ENCODE results near the gene PTPRG.

Gene PTPRG

DNA sequence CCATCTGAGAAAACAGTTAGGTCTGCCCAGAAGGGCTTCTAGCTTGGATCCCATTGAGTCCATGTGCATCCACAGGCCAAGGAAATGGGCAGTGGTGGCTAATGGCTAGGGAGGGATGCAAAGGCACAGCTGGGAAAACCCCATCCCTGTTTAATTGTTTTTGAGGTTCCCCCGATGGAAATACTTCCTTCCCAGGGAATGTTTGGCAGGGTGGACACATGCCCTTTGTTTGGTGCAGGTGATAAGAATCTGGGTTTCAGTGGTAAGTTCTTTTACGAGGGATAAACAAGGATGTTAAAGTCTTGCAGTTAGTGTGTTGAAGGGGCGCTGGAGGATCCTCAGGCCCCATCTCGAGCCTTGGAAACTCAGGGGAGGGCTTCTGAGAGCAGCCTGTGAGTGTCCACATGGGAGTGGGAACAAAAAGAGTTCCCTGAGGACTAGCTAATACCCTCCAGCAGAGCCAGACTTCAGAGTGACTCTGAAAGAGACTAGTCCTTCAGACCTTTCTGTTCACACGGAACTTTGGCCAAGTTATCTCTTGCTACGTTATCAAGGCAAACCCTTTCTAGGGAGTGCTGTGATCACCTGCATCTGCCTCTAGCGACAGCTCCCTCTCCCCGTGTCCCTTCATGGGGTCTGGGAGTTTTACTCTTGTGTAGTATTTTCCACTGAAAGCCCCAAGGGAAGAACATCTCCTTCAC, 17.4 kb downstream of the PTPRG start:
- no peak overlapping the region for H3K9ac ChIP-seq (ENCODE audit: low read length)
- no peaks in the 10 kb centered on the region for H3K27me3 ChIP-seq (ENCODE audit: control insufficient read depth, insufficient read depth, low read length)
- peaks cover 16% of the 10 kb centered on the region for H3K4me1 ChIP-seq (ENCODE audit: control insufficient read depth, insufficient read depth, low read length)
- no peak overlapping the region for H3K4me3 ChIP-seq (ENCODE audit: low read length)
- no peaks in the 10 kb centered on the region for H3K9me3 ChIP-seq (ENCODE audit: control insufficient read depth, low read length)
- no peaks in the 10 kb centered on the region for H3K36me3 ChIP-seq (ENCODE audit: control insufficient read depth, insufficient read depth, low read length)

DNA sequence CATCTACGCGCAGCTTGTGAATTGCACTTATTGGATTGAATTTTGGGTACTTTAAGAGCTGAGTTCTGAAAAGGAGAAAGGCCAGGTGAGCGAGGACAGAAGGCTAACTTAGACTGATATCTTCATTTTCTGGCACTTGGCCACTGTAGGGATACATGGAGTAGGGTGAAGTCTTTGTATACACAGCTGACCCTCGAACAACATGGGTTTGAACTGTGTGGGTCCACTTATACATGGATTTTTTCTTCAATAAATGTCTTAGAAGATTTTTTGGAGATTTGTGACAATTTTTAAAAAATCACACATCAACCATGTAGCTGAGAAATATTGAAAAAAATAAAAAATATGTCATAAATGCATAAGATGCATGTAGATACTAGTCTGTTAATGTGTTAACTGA, 18.3 kb downstream of the PTPRG start:
- Histone ChIP-seq H3K9me3 (ENCODE audit: control insufficient read depth, low read length) (no peaks in the 10 kb centered on the region), H3K36me3 (ENCODE audit: control insufficient read depth, insufficient read depth, low read length) (no peaks in the 10 kb centered on the region), H3K27me3 (ENCODE audit: control insufficient read depth, insufficient read depth, low read length) (no peaks in the 10 kb centered on the region), H3K4me3 (ENCODE audit: low read length) (no peak overlapping the region), H3K9ac (ENCODE audit: low read length) (no peak overlapping the region), H3K4me1 (ENCODE audit: control insufficient read depth, insufficient read depth, low read length) (peaks cover 16% of the 10 kb centered on the region)

DNA sequence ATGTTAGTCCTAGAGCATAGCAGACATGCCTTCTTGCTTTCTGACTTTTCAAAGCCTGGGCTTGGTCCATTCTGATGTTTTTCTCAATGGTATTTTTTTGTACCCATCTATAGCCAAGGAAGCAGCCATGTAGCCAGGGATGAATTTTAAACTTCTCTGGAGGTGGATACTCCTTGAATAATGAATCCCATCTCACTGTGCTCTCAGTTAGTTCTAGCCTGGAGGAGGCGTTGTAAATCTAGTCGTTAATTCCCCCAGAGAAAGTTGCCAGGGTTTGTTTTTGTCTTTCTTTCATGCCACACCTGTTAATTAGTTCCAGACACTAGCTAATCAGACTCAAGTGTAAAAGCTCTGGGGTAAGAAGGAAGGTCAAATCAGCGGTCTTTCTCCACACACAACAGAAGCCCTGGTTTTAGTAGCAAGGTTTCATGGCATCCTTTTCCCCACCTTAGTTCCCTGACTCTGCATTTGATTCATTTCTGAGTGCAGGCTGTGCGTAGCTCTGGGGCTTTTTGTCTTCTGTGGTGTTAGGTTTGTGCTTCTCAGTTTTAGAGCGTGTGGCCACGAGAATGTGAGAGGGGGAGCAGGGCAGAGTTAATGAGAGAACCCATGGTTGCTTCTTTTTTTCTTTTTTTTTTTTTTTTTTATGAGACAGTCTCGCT, 19.7 kb downstream of the PTPRG start:
- Histone ChIP-seq H3K9ac (ENCODE audit: low read length) (no peak overlapping the region), H3K36me3 (ENCODE audit: control insufficient read depth, insufficient read depth, low read length) (no peaks in the 10 kb centered on the region), H3K4me3 (ENCODE audit: low read length) (no peak overlapping the region), H3K9me3 (ENCODE audit: control insufficient read depth, low read length) (no peaks in the 10 kb centered on the region), H3K4me1 (ENCODE audit: control insufficient read depth, insufficient read depth, low read length) (peaks cover 16% of the 10 kb centered on the region), H3K27me3 (ENCODE audit: control insufficient read depth, insufficient read depth, low read length) (no peaks in the 10 kb centered on the region)

DNA sequence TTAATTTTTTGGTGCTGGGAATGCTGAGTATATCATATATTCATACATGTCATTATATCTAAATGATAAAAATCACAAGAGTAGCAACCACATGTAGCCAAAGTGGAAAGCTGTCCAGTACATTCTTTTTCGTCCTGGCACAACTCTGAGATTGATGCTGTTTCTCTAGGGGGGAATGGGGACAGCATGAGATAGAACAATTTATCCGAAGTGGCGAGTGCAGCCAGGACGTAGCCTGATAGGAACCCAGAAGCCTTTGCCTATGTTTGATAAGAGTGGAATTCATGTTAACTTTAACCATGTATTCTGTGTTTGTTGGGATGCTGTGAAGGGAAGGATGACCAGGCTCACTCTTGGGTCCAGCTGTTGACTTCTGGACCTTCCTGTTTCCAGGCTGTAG, 20.9 kb downstream of the PTPRG start:
- H3K9ac ChIP-seq (ENCODE audit: low read length): no peak overlapping the region
- H3K4me1 ChIP-seq (ENCODE audit: control insufficient read depth, insufficient read depth, low read length): peaks cover 16% of the 10 kb centered on the region
- H3K4me3 ChIP-seq (ENCODE audit: low read length): no peak overlapping the region
- H3K9me3 ChIP-seq (ENCODE audit: control insufficient read depth, low read length): no peaks in the 10 kb centered on the region
- no peaks in the 10 kb centered on the region for H3K27me3 ChIP-seq (ENCODE audit: control insufficient read depth, insufficient read depth, low read length)
- no peaks in the 10 kb centered on the region for H3K36me3 ChIP-seq (ENCODE audit: control insufficient read depth, insufficient read depth, low read length)

DNA sequence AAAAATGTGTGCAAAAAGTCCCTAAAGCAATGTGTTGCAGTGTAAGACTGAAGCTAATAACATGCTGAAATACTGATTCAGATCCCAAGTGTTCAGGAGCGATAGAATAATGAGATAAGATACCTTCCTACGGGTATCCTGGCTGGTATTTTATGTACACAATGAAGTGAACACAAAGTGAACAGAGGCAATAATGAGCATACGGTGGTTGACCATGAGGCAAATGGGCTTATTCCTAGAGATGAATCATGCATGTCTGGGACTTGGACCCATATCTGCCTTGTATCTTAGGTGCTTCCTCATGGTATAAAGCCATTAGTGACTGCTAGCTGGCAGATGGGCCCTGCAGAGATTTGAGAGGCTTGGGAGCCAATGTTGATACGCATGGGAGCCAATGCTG, 21.5 kb downstream of the PTPRG start:
- Histone ChIP-seq H3K9me3 (ENCODE audit: control insufficient read depth, low read length) (no peaks in the 10 kb centered on the region), H3K9ac (ENCODE audit: low read length) (no peak overlapping the region), H3K36me3 (ENCODE audit: control insufficient read depth, insufficient read depth, low read length) (no peaks in the 10 kb centered on the region), H3K27me3 (ENCODE audit: control insufficient read depth, insufficient read depth, low read length) (no peaks in the 10 kb centered on the region), H3K4me3 (ENCODE audit: low read length) (no peak overlapping the region), H3K4me1 (ENCODE audit: control insufficient read depth, insufficient read depth, low read length) (peaks cover 13% of the 10 kb centered on the region)

DNA sequence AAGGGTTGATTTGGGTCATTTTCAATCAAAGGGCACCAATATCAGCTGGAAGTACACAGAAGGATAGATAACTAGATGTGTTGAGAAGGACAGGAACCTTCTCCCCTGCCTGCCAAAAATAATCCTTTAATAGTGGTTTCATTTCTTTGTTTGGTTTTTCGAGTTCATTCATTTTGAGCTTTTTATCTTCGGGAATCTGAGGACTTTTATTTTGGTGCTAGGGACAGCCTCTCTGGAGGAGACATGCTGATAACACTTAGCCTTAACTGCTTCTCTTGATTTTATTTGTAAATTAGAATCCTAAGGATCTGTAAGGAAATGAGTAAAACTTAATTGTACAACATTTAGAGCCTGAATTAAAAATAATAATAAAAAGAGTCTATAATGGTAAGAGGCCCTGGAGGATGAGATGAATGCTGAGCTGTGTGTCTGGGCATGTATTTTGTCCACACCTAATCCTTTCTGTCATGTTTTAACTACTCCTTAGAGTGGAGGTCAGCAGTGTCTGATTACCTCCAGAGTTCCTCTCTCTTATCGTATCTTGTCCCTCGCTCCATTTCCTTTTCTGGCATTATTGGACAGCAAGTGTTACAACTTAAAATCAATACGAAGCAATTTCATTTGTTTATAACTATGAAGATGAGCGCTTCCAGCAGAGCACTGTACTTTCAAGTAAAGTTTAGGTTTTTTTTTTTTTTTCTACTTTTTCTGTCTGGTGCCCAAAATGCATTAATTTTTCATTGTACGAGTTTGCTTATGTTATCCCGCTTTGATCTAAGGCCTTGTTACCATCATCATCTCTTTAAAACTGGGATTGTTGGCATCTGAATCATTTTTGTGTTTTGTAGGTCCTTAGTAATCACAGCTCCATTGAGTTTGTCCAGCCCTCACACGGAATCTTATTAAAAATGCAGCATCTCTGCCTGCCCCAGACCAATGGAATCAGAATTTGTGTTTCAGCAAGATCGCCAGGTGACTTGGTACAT, 22.8 kb downstream of the PTPRG start:
- Histone ChIP-seq H3K4me3 (ENCODE audit: low read length) (no peak overlapping the region), H3K27me3 (ENCODE audit: control insufficient read depth, insufficient read depth, low read length) (no peaks in the 10 kb centered on the region), H3K9ac (ENCODE audit: low read length) (no peak overlapping the region), H3K9me3 (ENCODE audit: control insufficient read depth, low read length) (no peaks in the 10 kb centered on the region), H3K4me1 (ENCODE audit: control insufficient read depth, insufficient read depth, low read length) (no peaks in the 10 kb centered on the region), H3K36me3 (ENCODE audit: control insufficient read depth, insufficient read depth, low read length) (no peaks in the 10 kb centered on the region)

DNA sequence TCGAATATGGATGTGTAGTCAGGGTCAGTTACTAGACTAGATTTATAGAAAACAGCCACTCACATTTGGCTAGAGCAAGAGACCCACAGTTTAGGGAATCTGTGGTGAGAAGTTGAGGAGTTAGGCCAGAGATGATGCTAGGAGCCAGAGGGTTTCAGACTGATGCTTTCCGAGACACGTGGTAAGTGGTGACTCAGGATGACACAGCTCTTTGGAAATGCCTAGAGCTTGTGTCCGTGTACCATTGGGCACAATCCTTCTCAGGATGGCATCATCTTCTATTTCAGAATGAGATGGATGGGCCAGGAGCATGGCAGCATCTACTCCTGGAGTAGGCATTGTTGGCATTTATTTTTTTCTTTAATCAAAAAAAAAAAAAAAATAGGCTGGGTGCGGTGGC, 28.5 kb downstream of the PTPRG start:
- H3K4me3 ChIP-seq (ENCODE audit: low read length): no peak overlapping the region
- H3K9ac ChIP-seq (ENCODE audit: low read length): no peak overlapping the region
- H3K27me3 ChIP-seq (ENCODE audit: control insufficient read depth, insufficient read depth, low read length): no peaks in the 10 kb centered on the region
- no peaks in the 10 kb centered on the region for H3K9me3 ChIP-seq (ENCODE audit: control insufficient read depth, low read length)
- no peaks in the 10 kb centered on the region for H3K4me1 ChIP-seq (ENCODE audit: control insufficient read depth, insufficient read depth, low read length)
- H3K36me3 ChIP-seq (ENCODE audit: control insufficient read depth, insufficient read depth, low read length): no peaks in the 10 kb centered on the region

DNA sequence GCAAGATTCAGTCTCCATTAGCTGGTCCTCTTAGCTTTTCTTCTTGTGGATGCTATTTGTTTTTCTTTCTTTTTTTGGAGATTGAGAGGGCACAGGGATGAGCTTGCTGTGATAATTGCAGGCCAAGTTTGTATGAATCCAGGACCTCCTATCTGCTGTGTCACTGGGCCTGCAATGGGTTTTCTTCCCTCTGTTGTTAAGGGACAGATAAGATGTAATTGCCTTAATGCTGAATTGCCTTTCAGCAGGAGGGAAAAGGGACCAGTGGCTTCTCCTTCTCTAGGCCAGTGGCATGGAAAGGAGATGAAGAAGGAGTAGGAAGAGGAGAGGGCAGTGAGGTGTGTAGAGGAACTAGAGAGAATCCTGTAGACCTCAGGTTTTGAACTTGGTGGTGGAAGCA, 29.9 kb downstream of the PTPRG start:
- no peaks in the 10 kb centered on the region for H3K4me1 ChIP-seq (ENCODE audit: control insufficient read depth, insufficient read depth, low read length)
- H3K36me3 ChIP-seq (ENCODE audit: control insufficient read depth, insufficient read depth, low read length): no peaks in the 10 kb centered on the region
- no peak overlapping the region for H3K9ac ChIP-seq (ENCODE audit: low read length)

DNA sequence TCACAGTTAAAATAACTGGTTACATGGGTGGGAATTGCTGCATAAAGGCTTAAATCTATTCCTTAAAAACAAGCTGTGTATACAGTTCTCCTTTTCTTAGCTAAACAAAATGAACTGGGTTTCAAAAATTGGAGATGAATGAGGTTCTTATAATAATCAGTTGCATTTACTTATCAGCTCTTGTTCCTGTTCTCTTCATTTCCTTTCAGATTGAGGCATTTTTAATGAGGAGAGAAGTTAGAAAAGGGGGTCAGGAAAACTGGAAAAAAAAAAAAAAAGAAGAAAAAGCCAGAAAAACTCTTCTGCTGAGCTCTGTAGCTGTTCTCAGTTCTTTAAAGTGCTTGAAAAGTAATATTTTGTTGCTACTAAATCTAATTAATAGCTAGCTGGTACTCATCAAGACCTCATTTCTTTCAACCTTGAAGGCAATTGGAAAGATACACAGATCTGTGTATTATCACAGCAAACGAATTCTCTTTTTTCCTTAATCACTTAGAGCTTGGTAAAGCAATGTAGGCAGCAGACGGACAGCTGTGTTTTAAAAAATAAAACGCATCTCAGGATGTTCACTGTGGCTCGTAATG, 32.2 kb downstream of the PTPRG start:
- Histone ChIP-seq H3K4me1 (ENCODE audit: control insufficient read depth, insufficient read depth, low read length) (no peaks in the 10 kb centered on the region), H3K9me3 (ENCODE audit: control insufficient read depth, low read length) (no peaks in the 10 kb centered on the region), H3K27me3 (ENCODE audit: control insufficient read depth, insufficient read depth, low read length) (no peaks in the 10 kb centered on the region), H3K9ac (ENCODE audit: low read length) (no peak overlapping the region), H3K4me3 (ENCODE audit: low read length) (no peak overlapping the region), H3K36me3 (ENCODE audit: control insufficient read depth, insufficient read depth, low read length) (no peaks in the 10 kb centered on the region)

More for the DNA sequence above, 29.9 kb downstream of the PTPRG start:
- Histone ChIP-seq H3K4me3 (ENCODE audit: low read length) (no peak overlapping the region), H3K27me3 (ENCODE audit: control insufficient read depth, insufficient read depth, low read length) (no peaks in the 10 kb centered on the region), H3K9me3 (ENCODE audit: control insufficient read depth, low read length) (no peaks in the 10 kb centered on the region)

DNA sequence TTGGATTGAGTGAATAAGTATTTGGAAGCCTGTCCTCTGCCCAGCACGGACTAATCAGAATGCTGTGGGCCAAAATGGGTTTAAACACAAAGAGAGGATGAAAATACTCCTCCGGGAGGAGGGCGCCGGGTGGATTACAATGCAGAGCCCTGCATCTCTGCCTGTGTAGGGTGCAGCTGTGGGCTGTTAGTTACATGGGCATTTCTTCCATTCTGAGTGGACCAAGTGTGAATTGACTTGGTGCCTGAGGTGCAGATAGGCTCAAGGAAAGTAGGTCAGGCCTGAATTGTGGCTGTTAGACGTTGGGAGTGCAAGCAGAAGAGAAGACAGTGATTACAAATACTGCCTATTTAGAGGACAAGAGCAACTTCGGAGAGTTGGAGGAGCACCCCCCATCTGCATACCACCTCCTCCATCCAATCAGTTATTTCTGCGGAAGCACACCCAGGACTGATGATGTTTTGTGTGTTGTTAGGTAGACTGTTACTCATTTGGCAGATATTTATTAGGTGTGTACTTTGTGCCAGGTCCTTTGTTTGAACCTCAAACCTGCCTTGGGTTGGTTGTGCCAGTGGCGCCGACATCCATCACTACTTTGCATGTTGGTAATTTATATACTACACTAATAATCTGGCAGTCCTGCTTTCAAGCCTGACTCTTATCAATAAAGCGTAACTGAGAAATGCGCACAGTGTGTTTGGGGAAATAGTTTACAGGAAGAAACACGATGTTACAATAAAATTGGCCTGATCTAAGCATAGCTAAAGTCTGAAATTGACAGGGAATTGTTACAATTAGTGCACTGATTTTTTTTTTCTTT, 33.0 kb downstream of the PTPRG start:
- Histone ChIP-seq H3K4me3 (ENCODE audit: low read length) (no peak overlapping the region), H3K27me3 (ENCODE audit: control insufficient read depth, insufficient read depth, low read length) (no peaks in the 10 kb centered on the region), H3K36me3 (ENCODE audit: control insufficient read depth, insufficient read depth, low read length) (no peaks in the 10 kb centered on the region), H3K9ac (ENCODE audit: low read length) (no peak overlapping the region), H3K9me3 (ENCODE audit: control insufficient read depth, low read length) (no peaks in the 10 kb centered on the region), H3K4me1 (ENCODE audit: control insufficient read depth, insufficient read depth, low read length) (no peaks in the 10 kb centered on the region)

DNA sequence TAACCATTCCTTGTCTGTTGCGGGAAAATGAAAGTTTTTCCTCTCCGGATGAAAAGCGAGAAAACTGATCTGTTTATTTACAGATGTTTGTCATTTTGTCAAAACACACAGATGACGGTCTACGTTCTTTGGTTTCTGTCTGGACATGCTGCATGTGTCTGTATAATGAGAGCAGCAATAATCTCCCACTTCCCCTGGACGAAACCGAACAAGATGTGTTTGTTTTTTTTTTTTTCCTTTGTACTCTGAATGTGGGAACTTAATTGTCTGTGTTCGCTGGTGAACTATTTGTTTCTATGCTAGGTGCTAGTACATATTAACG, 33.6 kb downstream of the PTPRG start:
- Histone ChIP-seq H3K27me3 (ENCODE audit: control insufficient read depth, insufficient read depth, low read length) (no peaks in the 10 kb centered on the region), H3K9ac (ENCODE audit: low read length) (no peak overlapping the region), H3K4me1 (ENCODE audit: control insufficient read depth, insufficient read depth, low read length) (no peaks in the 10 kb centered on the region), H3K4me3 (ENCODE audit: low read length) (no peak overlapping the region), H3K36me3 (ENCODE audit: control insufficient read depth, insufficient read depth, low read length) (no peaks in the 10 kb centered on the region), H3K9me3 (ENCODE audit: control insufficient read depth, low read length) (no peaks in the 10 kb centered on the region)

All from mucosa of stomach (tissue), 1 donor.